ENCODE results near the gene SLCO1B3. TPM values are rescaled to one million over a fixed set of nuclear protein-coding genes. Genes with fewer than 3 reads are reported as not detected.

The SLCO1B3 gene
- total and polyA plus RNA-seq, 4 donors = 33.1 to 274 (median 162) TPM

DNA sequence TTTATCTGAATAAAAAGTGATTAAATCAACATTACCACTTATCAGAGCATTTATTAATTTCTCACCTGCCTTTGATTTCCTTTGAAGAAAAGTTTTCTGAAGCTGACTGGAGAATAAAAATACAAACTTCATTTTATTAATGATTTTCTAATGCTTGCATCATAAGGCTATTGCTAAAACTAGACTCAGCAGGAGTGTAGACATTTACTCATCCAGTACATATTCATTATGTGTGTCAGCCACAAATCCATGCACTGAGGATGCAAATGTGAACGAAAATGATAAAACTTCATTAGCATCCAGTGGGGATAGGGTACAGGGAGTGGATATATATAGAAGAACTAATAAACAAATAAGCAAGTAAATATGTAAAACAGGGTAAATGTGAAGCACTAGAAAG is 74.6 kb downstream of the SLCO1B3 start:
- no peak overlapping the region for H3K9ac ChIP-seq (ENCODE audit: low read depth in 1 of 2, low read length in 2 of 2)
- TF ChIP-seq HNF4A (conservative IDR thresholded peaks at IDR 0.05) (peak in 1 of 2 donors; percentile 6), FOXA2 (IDR thresholded peaks at IDR 0.05) (no peak), RXRA (IDR thresholded peaks at IDR 0.05) (no peak), JUND (IDR thresholded peaks at IDR 0.05) (peak in 1 of 2 donors; percentile 33), RAD21 (IDR thresholded peaks at IDR 0.05) (peak in 1 of 2 donors; percentile 7), ATF3 (IDR thresholded peaks at IDR 0.05) (peak; percentile 33), YY1 (IDR thresholded peaks at IDR 0.05) (peak; percentile 30)
- no peak overlapping the region for H3K27ac ChIP-seq (ENCODE audit: low read depth in 1 of 2, low read length in 2 of 2)
- no peaks in the 10 kb centered on the region for H3K27me3 ChIP-seq (ENCODE audit: control insufficient read depth in 4 of 4, insufficient read depth in 4 of 4, low read length in 3 of 4)
- no peak for DNase-seq (ENCODE audit: low spot score)
- 63% methylated on average over 1 of the region's 1 CpG for WGBS
- peaks cover 0 to 18% (median 4%) of the 10 kb centered on the region in 4 donors for H3K36me3 ChIP-seq (ENCODE audit: control insufficient read depth in 4 of 4, insufficient read depth in 3 of 4, low read depth in 1 of 4, low read length in 3 of 4)
- no peak overlapping the region for H3K4me3 ChIP-seq (ENCODE audit: low read depth in 1 of 3, low read length in 3 of 3)
- H3K9me3 ChIP-seq (ENCODE audit: control insufficient read depth in 4 of 4, low read length in 3 of 4) = no peaks in the 10 kb centered on the region
- no peaks in the 10 kb centered on the region for H3K4me1 ChIP-seq (ENCODE audit: control insufficient read depth in 4 of 4, insufficient read depth in 4 of 4, low read length in 3 of 4)

- Histone ChIP-seq H3K36me3 (ENCODE audit: control insufficient read depth in 4 of 4, insufficient read depth in 3 of 4, low read depth in 1 of 4, low read length in 3 of 4) (peaks cover 0 to 18% (median 4%) of the 10 kb centered on the region in 4 donors), H3K4me1 (ENCODE audit: control insufficient read depth in 4 of 4, insufficient read depth in 4 of 4, low read length in 3 of 4) (no peaks in the 10 kb centered on the region), H3K27me3 (ENCODE audit: control insufficient read depth in 4 of 4, insufficient read depth in 4 of 4, low read length in 3 of 4) (no peaks in the 10 kb centered on the region), H3K9me3 (ENCODE audit: control insufficient read depth in 4 of 4, low read length in 3 of 4) (no peaks in the 10 kb centered on the region), H3K9ac (ENCODE audit: low read depth in 1 of 2, low read length in 2 of 2) (no peak overlapping the region), H3K4me3 (ENCODE audit: low read depth in 1 of 3, low read length in 3 of 3) (no peak overlapping the region), H3K27ac (ENCODE audit: low read depth in 1 of 2, low read length in 2 of 2) (no peak overlapping the region)
- TF ChIP-seq HNF4A (conservative IDR thresholded peaks at IDR 0.05) (no peak), GABPA (IDR thresholded peaks at IDR 0.05 in 1 of 2, conservative IDR thresholded peaks at IDR 0.05 in 1 of 2) (no peak), ATF3 (IDR thresholded peaks at IDR 0.05) (no peak), YY1 (IDR thresholded peaks at IDR 0.05) (no peak), JUND (IDR thresholded peaks at IDR 0.05) (no peak), FOXA2 (IDR thresholded peaks at IDR 0.05) (no peak), NR2F2 (IDR thresholded peaks at IDR 0.05) (no peak), TAF1 (conservative IDR thresholded peaks at IDR 0.05) (no peak), SP1 (IDR thresholded peaks at IDR 0.05) (no peak), ZBTB33 (IDR thresholded peaks at IDR 0.05) (no peak), CTCF (IDR thresholded peaks at IDR 0.05; ENCODE audit: low read depth, low read length, missing input control) (no peak), HNF4G (IDR thresholded peaks at IDR 0.05) (no peak), RAD21 (IDR thresholded peaks at IDR 0.05) (no peak), EGR1 (IDR thresholded peaks at IDR 0.05; ENCODE audit: low read depth in 2 of 2) (no peak), RXRA (IDR thresholded peaks at IDR 0.05) (no peak)
- TF ChIP-seq, protein P1, sequence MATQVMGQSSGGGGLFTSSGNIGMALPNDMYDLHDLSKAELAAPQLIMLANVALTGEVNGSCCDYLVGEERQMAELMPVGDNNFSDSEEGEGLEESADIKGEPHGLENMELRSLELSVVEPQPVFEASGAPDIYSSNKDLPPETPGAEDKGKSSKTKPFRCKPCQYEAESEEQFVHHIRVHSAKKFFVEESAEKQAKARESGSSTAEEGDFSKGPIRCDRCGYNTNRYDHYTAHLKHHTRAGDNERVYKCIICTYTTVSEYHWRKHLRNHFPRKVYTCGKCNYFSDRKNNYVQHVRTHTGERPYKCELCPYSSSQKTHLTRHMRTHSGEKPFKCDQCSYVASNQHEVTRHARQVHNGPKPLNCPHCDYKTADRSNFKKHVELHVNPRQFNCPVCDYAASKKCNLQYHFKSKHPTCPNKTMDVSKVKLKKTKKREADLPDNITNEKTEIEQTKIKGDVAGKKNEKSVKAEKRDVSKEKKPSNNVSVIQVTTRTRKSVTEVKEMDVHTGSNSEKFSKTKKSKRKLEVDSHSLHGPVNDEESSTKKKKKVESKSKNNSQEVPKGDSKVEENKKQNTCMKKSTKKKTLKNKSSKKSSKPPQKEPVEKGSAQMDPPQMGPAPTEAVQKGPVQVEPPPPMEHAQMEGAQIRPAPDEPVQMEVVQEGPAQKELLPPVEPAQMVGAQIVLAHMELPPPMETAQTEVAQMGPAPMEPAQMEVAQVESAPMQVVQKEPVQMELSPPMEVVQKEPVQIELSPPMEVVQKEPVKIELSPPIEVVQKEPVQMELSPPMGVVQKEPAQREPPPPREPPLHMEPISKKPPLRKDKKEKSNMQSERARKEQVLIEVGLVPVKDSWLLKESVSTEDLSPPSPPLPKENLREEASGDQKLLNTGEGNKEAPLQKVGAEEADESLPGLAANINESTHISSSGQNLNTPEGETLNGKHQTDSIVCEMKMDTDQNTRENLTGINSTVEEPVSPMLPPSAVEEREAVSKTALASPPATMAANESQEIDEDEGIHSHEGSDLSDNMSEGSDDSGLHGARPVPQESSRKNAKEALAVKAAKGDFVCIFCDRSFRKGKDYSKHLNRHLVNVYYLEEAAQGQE (IDR thresholded peaks at IDR 0.05) = no peak
- TF ChIP-seq, protein P2, sequence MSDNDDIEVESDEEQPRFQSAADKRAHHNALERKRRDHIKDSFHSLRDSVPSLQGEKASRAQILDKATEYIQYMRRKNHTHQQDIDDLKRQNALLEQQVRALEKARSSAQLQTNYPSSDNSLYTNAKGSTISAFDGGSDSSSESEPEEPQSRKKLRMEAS (IDR thresholded peaks at IDR 0.05) = no peak
- no peak for DNase-seq (ENCODE audit: low spot score)
- WGBS = 84% methylated on average over 2 of the region's 2 CpGs
Observed at GRCh38 chr12:20885552-20885951, 75.0 kb downstream of the SLCO1B3 start.
